NCI-H187 treated with DMSO at 0.1 percent for 48 hours (cell line): ENCODE results near the gene LTA4H.
"Not testable (repeated sequence)": the region's sequence is repeated elsewhere in the genome, so short reads cannot be mapped to it uniquely, and the experiment has no call there.

Experiments used
- DNase-seq: peaks from one replicate; lab custom pipeline; 2025; lab: John Stamatoyannopoulos, UW

LTA4H gene

DNA sequence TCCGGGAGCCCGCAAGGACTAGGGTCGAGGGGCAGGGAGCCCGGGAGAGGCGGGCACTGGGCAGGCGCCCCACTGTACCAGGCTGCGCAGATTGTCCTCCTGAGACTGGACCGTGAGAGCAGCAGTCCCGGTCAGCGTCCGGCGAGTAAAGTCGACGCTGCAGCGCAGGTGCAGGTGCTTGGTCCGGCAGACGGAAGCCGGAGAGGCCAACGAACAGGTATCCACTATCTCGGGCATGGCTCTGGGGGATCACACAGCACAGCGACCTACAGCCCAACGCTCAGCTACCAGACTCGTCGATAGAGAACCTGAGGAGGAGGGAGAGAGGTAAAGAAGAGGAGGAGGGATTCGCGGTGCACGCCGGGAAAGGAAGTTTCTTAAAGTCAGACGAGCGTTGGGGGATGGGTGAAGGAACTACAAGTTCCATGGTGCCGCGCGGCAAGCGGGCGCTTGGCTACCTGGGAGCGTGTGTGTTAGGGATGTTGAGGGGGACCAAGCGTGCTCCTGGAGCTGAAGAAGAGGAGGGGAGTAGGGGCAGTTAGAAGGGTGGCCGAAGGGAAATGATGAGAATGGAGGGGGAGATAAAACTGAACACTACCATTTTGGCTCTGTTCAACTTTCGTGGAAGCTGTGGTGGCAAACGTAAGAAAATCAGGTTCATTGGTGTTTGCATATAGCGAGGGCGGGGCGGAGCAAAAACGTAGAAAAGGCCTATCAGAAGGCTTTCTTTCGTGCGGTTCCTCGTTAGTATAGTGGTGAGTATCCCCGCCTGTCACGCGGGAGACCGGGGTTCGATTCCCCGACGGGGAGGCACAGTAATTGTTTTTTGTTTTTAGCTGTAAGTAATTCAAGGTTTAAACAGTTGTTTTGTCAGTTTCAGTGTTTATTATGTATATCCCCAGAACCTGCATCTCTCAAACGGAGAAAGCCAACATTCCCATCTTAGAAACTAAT, at the start of gene LTA4H:
LTA4H (minus strand) TSS at position 305 of the 954 bp plus-strand sequence; CDS start at position 237, 68 bp downstream.
- peak; percentile 99 for DNase-seq

DNA sequence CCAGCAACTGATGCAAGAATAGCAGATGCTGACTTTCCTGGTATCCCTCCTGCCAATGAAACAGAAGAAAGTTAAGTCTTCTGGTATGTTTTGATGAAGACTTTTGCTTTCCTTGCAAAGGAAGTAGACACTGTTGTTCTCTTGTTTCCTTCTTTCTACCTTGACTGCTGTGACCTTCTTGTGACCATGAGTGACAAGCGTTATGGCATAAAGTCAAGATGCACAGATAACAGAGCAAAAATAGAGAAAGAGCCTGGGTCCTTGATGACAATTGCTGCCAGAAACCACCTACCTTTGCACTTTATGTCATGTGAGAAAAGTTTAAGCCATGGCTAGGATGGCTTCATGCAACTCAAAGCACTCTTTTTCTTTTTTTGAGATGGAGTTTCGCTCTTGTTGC, 49.2 kb upstream of the LTA4H start:
- no peak for DNase-seq

DNA sequence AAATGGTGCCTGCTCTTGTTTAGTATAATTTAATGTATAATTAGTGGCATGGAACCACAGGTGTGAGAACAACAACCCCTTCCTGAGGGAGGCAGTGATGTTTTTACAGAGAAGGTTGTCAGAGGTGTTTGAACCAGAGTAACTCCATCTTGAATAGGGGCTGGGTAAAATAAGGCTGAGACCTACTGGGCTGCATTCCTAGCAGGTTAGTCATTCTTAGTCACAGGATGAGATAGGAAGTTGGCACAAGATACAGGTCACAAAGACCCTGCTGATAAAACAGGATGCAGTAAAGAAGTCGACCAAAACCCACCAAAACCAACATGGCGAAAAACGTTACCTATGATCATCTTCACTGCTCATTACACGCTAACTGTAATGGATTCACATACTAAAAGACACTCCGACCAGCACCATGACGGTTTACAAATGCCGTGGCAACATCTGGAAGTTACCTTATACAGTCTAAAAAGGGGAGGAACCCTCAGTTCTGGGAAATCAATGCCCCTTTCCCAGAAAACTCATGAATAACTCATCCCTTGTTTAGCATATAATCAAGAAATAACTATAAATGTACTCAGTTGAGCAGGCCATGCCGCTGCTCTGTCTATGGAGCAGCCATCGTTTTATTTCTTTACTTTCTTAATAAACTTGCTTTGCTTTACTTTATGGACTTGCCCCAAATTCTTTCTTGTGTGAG, 47.8 kb upstream of the LTA4H start:
- DNase-seq = no peak

DNA sequence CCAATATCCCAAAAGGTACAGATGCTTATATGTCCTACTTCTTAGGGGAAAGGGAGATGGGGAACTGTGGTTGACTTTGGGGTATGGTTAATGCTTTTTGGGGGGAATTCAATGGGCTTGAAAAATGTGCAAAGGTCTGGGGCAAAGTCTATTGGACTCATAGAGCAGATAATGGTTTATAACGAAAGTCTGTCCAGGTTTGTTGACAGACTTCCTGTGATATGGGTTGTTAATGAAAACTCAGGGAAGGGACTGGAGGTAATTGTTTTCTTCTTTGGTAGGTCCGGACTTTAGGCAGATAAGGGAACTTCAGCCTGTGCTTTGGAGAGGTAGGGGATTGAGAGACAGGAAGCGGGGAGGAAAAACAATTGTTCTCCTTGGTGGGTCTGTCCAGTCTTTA, 46.2 kb upstream of the LTA4H start:
- no peak for DNase-seq

DNA sequence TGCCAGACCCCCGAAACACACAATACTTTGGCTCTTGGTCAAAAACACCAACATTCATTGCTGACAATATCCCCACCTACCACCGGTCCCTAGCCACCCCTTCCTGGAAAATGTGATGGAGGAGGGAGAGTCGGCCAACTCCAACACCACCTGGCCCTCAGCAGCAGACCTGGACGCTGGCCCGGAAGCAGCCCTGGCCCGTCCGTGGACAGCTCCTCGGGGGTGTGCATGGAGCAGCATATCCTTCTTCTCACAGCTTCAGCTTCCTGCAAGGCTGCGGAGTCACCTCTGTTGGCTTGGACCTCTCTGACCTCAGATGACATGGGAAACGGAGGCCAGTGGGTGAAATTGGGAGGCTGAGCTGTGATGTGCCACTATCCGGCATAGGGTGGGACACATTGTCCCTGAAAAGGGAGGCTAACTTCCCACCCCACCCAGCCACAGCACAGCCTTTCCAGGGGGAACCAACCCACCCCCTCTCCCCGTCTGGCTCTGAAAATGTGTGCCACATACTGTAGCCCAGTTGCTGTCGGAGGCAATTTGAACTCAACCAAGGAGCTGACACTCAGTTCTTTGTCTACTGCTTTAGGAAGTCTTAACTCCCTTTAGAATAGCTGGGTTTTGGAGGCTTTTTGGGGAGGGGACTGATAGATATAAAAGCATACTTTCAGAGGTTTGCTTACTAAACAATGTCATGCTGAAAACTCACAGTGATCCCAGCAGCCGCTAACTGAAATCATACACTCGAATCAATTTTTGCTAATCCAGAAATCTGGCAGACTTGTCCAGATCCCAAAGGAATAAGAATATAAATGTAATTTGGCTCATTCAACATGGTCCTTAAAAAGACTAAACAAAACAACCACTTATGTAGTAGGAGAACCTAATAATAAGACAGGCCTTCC, 43.1 kb upstream of the LTA4H start:
- DNase-seq = no peak

DNA sequence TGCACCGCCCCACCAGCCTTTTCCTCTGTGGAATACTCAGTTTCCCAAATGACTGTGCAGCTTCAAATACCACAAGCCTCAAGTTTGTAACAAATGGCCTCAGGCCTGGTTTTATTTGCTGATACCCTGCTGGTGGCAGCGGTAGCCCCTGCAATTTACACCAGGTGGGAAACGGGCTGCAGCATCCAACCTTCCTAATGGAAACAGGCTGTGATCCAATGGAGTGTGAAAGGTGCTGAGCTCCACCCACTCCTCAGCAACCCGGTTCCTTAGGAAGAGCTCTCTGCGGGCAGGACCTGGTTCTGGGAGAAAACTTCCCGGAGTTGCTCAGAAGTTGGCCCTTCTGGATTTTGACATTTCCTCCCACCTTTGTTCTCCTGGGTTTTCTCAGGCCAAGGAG, 41.7 kb upstream of the LTA4H start:
- DNase-seq = no peak

DNA sequence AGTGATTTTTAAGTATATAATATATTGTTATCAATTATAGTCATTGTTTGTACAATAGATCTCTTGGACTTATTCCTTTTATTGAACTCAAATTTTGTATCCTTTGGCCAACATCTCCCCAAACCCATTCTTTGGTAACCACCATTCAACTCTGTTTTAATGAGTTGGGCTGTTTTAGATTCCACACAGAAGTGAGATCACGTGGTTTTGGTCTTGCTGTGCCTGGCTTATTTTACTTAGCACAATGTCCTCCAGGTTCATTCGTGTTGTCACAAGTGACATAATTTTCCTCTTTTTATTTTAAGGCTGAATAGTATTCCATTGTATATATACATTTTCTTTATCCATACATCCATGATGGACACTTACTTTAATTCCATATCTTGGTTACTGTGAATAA, 40.2 kb upstream of the LTA4H start:
- no peak for DNase-seq

DNA sequence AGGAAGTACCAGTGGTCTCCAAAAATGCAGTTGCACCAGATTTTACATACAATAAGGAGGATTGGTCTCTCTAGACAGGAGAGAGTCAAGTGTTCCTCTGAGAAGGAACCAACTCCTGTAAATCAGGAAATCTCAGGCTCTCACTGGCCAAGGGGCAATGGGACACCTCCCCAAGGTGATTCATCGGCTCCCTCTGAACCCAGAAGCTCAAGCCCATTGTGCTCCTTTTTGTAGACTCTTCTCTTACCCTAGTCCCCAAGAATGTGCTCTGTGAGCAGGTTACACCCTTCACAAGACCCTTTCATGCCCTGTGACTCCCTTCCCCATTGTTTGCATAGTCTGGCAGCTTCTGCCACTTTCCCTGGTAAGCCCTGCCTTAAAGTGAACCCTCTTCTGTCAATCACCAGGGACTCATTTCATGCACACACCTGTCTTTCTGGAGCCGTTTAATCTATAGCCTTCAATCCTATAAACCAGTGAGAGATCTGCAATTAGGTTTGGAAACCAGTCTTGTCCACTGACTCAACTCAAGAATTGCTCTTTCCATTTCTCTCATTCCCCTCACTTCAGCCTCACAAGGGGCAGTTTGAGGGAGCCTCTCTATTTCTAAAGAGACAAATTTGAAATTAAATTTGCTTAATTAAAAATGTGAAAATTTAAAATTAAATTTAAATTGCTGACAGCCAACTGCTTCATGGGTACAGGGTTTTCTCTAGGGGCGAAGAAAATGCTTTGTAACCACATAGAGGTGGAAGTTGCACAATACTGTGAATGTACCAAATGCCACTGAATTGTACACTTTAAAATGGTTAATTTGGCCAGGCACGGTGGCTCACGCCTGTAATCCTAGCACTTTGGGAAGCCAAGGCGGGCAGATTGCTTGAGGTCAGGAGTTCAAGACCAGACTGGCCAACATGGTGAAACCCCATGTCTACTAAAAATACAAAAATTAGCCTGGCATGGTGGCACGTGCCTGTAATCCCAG, 38.3 kb upstream of the LTA4H start:
- DNase-seq = peak; percentile 10

DNA sequence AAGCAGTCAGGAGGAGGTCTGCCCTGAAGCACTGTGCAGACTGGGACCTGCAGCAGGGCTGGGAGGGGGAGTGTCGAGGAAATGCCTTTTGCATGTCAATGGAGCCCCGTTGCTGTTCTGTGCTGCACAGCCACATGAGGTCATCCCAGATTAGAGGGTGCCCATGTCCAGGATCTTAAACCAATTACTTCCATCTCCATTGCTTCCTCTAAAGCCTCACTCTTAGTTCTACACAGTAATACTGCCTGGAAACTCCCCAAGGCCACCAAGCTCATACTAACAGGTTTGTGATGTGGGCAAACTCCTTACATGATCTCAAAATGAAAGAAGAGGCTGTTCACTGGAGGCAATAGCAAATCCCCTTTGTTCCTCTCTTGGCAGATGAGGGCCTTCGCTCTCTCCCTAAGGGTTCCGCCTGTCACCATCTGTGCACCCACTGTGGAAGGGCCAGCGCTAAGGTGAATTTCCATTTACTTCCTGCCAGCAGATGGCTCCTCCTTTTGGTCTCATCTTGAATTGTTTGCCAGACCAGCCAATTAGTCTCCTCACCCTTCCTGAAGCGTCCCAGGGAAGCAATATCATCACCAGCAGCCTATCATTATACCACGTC, 35.4 kb upstream of the LTA4H start:
- no peak for DNase-seq

DNA sequence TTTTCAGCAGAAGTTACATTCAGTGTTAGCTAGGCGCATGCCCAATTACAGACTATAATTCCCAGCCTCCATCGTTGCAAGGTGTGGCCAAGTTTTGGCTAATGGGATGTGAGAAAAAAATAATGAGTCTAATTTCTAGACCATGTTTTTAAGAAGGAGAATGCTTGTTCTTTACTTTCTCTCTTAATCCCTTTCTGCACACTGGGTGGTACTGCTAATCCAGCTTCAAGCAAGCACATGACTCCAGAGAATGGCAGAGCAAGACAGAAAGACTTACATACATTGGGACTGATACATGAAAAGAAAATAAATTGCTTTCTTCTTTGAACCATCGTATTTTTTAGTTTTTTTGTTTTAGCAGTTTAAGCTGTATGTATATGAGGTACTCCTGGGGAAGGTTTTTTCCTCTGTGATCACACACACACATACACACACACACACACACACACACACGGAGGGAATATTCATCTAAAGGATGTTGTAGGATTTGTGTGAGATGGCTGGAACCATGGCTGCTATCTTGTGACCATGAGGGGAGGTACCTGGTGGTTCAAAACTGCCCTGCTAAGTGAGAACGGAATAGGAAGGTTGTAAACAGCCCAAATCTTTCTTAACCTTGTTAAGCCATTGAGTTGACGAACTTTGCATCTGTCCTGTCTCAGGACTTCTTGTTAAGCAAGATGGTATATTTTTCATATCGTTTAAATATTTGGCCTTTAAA, 34.3 kb upstream of the LTA4H start:
- DNase-seq = no peak

DNA sequence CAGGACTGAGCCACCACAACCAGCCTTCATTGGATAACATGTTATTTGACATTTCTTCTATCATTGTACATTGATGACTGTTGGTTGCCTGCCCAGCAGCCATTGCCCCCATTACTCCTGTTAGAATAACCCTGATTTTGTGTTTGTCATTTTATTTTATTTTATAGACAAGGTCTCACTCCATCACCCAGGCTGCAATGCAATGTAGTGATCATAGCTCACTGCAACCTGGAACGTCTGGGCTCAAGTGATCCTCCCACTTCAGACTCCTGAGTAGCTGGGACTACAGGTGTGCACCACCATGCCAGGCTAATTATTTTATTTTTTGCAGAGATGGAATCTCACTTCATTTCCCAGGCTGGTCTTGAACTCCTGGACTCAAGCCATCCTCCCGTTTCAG, 33.2 kb upstream of the LTA4H start:
- DNase-seq = no peak

DNA sequence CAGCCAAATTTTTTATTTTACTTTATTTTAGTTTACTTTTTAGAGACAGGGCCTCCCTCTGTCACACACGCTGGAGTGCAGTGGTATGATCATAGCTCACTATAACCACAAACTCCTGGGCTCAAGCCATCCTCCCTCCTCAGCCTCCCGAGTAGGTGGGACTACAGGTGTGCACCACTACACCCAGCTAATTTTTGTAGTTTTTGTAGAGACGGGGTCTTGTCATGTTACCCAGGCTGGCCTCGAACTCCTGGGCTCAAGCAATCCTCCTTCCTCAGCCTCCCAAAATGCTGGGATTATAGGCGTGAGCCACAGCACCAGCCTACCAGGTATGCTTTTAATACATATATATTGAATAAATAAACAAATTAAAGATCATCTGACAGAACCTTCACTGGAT, 32.7 kb upstream of the LTA4H start:
- no peak for DNase-seq

DNA sequence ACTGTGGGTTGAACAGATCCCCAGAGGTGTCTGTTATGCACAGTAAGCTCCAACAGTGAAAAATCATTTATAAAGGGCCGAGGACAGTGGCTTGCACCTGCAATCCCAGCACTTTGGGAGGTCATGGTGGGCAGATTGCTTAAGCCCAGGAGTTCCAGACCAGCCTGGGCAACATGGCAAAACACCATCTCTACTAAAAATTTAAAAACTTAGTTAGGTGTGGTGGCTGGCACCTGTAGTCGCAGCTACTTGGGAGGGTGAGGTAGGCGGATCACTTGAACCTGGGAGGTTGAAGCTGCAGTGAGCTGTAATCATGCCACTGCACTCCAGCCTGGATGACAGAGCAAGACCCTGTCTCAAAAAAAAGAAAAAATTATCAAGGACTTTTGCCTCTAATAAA, 30.4 kb upstream of the LTA4H start:
- DNase-seq = not testable (repeated sequence)

DNA sequence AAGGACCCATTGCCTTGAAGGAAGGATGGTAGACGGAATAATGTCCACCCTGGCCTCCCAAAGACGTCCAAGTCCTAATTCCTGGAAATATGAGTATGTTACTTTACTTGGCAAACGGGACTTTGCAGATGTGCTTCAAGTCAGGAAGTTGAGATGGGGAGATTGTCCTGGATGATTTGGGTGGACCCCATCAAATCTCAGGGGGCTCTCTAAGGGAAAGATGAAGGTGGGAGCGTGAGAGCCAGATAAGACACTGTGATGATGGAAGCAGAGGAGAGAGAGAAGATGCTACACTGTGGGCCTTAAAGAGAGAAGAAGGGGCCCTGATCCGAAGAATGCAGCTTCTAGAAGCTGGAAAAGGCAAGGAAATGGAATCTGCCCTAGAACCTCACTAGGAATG, 29.6 kb upstream of the LTA4H start:
- DNase-seq = no peak

DNA sequence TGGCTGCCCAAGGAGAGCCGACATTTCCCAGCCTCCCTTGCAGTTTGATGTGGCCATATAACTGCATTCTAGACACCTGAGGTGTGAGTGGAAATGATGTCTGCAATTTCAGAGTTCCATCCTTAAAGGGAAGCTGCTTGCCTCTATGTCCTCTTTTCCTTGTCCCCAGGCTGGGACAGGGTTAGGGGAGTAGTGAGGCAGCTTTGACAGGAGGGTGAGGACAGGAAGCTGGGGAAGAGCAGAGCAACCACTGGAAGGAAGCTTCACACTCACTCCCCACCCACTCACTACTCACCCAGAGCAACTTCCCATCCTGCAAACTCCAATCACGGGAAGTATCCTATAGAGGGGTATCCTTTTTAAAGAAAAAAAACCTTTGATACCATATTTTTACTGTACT, 28.9 kb upstream of the LTA4H start:
- DNase-seq = no peak

DNA sequence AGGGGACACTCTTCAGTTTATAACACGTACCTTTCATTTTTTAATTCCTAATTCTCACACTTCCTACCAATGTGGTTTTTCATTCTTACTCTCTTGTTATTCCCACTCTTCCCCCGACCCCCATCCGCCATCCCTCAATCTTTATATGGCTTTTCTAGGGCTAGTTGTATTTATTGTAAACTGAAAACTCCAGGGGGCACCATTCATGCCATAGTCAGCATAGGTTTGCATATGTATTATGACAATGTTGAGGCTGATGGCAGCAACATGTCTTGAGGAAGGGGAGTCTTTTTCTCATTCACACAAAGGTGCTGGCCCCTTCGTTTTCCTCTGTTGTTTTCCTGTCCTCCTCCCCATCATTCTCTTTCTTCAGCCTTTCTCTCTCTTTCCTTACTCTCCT, 27.7 kb upstream of the LTA4H start:
- DNase-seq = no peak

DNA sequence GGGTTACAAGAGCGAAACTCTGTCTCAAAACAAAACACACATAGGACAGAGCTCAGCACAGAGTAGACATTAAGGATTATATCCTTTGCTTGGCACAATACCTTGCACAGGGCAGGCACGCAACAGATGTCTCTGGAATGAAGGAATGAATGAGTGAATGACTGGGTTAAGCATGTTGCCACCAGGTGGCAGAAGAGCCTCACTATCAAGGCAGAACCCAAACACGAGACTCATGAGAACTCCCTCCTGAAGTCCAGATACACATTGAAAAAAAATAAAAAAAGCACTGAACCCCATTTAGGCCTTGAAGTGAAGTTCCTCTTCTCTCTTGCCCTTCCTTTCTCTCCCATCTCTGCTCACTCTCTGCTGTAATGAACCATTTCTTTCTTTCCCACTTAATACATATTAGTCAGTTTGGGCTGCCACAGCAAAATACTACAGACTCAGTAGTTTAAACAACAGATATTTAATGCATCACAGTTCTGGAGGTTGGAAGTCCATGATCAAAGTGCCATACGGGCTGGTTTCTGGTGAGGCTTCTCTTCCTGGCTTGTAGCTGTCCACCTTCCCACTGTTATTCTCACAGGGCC, 26.6 kb upstream of the LTA4H start:
- peak; percentile 32 for DNase-seq

DNA sequence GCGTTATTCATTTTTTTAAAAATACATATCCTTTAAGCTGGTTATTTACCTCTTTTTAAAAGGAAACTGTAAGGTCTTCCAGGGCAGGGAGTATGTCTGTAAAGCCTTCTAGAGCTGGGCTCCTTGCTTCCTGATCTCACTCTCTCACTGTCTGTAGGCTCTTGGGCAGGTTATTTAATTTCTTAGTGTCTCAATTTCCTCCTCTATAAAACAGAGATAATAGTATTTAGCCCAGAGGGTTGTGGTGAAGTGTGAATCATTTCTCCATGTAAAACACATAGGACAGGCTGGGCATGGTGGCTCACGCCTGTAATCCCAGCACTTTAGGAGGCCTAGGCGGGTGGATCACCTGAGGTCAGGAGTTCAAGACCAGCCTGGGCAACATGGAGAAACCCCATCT, 25.9 kb upstream of the LTA4H start:
- DNase-seq = no peak

DNA sequence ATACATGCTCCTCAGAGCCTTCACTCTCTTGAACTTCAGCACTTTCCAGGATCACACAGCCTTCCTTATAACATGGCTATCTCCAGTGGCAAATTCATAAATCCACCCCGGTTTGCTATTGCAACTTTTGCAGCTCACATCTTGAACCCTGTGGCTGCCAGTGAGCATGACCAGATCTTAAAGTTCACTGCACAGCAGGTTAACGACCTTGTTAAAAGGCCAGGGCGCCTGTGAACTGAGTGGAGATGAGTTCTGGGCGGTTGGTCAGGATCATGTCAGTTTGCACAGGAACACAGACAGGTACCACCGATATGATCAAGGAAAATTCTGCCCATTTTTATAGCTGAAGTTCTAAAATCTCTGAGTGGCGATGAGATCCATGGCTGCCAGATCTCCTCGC, 24.7 kb upstream of the LTA4H start:
- DNase-seq = no peak
